ENCODE measurements around the gene ETHE1.

GRCh38 chr19:43545276-43545675 lies 18.3 kb upstream of the ETHE1 start:
- TF ChIP-seq CTCF (IDR thresholded peaks at IDR 0.05; ENCODE audit: low read depth, low read length, missing input control) (no peak), YY1 (IDR thresholded peaks at IDR 0.05) (no peak), ATF3 (IDR thresholded peaks at IDR 0.05) (no peak), RXRA (IDR thresholded peaks at IDR 0.05) (no peak), RAD21 (IDR thresholded peaks at IDR 0.05) (no peak), SP1 (IDR thresholded peaks at IDR 0.05) (no peak), MAX (IDR thresholded peaks at IDR 0.05) (no peak), JUND (IDR thresholded peaks at IDR 0.05) (no peak), REST (IDR thresholded peaks at IDR 0.05) (no peak), ZBTB33 (IDR thresholded peaks at IDR 0.05) (no peak), TAF1 (conservative IDR thresholded peaks at IDR 0.05) (no peak)

All from liver (tissue), 3 donors.